ENCODE measurements around the gene PCGF2. TPM values are rescaled to one million over a fixed set of nuclear protein-coding genes. Genes with fewer than 3 reads are reported as not detected.

Gene PCGF2
- total and polyA plus RNA-seq, 9 of the 15 experiments (the other 6 are each of a cell fraction or from before 2014, with no cell fraction given), result 1.3 to 33.4 (median 7.0) TPM

DNA sequence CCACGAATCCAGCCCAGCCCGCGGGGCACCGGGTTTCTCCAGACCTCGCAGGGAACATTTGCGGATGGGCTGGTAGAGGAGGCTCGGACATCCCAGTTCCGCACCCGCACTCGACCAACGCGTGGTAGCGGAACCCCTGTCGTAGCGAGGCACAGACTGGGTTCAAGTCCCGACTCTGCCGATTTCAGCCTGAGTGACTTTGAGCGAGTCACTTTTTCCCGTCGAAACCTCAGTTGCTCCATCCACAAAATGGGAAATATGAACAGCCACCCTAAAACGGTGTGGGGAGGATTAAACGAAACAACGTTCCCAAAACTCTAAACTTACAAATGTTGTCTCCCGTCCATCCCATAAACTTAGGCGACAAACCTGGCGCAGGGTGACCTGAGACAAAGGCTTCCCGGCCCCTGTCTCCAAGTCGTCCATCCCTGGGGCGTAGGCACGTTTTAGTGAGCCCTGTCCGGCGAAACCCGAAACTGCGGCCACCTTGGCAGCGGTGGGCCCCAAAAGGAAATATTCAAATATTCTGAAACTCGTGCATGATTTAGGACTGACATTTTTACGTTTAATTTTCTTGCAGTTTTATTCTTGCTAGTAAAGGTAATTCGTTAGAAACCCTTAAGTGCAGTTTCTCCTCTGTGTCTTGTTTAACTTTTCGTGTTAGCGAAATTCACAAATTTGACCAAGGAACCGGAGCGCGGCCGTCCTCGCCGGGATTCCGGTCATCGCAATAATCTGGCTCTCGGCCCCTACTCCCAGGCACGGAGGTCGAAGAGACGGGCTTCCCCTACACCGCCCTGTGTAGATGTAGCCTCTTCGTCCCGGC is 45.0 kb downstream of the PCGF2 start (continued):
- no peak for TF ChIP-seq POLR2B (IDR thresholded peaks at IDR 0.05; ENCODE audit: low read depth, partially characterized antibody)
- TF ChIP-seq, protein P1, sequence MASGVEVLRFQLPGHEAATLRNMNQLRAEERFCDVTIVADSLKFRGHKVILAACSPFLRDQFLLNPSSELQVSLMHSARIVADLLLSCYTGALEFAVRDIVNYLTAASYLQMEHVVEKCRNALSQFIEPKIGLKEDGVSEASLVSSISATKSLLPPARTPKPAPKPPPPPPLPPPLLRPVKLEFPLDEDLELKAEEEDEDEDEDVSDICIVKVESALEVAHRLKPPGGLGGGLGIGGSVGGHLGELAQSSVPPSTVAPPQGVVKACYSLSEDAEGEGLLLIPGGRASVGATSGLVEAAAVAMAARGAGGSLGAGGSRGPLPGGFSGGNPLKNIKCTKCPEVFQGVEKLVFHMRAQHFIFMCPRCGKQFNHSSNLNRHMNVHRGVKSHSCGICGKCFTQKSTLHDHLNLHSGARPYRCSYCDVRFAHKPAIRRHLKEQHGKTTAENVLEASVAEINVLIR (CRISPR knock-in tag; IDR thresholded peaks at IDR 0.05), result no peak
- TF ChIP-seq HDAC2 (IDR thresholded peaks at IDR 0.05), result 0 out of 2 replicates have a peak, but pooled peaks have one; percentile 20
- TF ChIP-seq, protein P2, sequence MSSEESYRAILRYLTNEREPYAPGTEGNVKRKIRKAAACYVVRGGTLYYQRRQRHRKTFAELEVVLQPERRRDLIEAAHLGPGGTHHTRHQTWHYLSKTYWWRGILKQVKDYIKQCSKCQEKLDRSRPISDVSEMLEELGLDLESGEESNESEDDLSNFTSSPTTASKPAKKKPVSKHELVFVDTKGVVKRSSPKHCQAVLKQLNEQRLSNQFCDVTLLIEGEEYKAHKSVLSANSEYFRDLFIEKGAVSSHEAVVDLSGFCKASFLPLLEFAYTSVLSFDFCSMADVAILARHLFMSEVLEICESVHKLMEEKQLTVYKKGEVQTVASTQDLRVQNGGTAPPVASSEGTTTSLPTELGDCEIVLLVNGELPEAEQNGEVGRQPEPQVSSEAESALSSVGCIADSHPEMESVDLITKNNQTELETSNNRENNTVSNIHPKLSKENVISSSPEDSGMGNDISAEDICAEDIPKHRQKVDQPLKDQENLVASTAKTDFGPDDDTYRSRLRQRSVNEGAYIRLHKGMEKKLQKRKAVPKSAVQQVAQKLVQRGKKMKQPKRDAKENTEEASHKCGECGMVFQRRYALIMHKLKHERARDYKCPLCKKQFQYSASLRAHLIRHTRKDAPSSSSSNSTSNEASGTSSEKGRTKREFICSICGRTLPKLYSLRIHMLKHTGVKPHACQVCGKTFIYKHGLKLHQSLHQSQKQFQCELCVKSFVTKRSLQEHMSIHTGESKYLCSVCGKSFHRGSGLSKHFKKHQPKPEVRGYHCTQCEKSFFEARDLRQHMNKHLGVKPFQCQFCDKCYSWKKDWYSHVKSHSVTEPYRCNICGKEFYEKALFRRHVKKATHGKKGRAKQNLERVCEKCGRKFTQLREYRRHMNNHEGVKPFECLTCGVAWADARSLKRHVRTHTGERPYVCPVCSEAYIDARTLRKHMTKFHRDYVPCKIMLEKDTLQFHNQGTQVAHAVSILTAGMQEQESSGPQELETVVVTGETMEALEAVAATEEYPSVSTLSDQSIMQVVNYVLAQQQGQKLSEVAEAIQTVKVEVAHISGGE (CRISPR knock-in tag; IDR thresholded peaks at IDR 0.05), result no peak
- TF ChIP-seq JUNB (CRISPR knock-in tag; conservative IDR thresholded peaks at IDR 0.05), result no peak
- TF ChIP-seq SPI1 (IDR thresholded peaks at IDR 0.05; ENCODE audit: borderline replicate concordance, low read depth, low read length), result 0 out of 2 replicates have a peak, but pooled peaks have one; percentile 29
- peak; percentile 35 for TF ChIP-seq ZFP36 (IDR thresholded peaks at IDR 0.05; ENCODE audit: low read depth, low read length, partially characterized antibody)
- no peak for TF ChIP-seq NFE2 (IDR thresholded peaks at IDR 0.05; ENCODE audit: low read depth)
- no peak for TF ChIP-seq ZNF263 (CRISPR knock-in tag; IDR thresholded peaks at IDR 0.05; ENCODE audit: borderline replicate concordance)
- no peak for TF ChIP-seq SMC3 (conservative IDR thresholded peaks at IDR 0.05; ENCODE audit: insufficient read depth, low read depth, low read length)
- TF ChIP-seq SNRNP70 (optimal IDR thresholded peaks at IDR 0.05; ENCODE audit: low read depth, low read length), result no peak
- TF ChIP-seq ZFX (CRISPR knock-in tag; IDR thresholded peaks at IDR 0.05), result peak; percentile 45; the same call in 1 of the 2 replicates
- TF ChIP-seq, protein P3, sequence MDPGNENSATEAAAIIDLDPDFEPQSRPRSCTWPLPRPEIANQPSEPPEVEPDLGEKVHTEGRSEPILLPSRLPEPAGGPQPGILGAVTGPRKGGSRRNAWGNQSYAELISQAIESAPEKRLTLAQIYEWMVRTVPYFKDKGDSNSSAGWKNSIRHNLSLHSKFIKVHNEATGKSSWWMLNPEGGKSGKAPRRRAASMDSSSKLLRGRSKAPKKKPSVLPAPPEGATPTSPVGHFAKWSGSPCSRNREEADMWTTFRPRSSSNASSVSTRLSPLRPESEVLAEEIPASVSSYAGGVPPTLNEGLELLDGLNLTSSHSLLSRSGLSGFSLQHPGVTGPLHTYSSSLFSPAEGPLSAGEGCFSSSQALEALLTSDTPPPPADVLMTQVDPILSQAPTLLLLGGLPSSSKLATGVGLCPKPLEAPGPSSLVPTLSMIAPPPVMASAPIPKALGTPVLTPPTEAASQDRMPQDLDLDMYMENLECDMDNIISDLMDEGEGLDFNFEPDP (CRISPR knock-in tag; IDR thresholded peaks at IDR 0.05), result no peak
- no peak for TF ChIP-seq TAF9B (IDR thresholded peaks at IDR 0.05; ENCODE audit: partially characterized antibody)
- no peak for TF ChIP-seq XRCC4 (IDR thresholded peaks at IDR 0.05; ENCODE audit: extremely low read depth, insufficient read depth, insufficient read length)
- no peak for TF ChIP-seq U2AF2 (optimal IDR thresholded peaks at IDR 0.05; ENCODE audit: low read depth, low read length)
- TF ChIP-seq RBBP5 (IDR thresholded peaks at IDR 0.05; ENCODE audit: borderline replicate concordance, insufficient read depth, low read length, poor library complexity, severe bottlenecking), result peak; percentile 45
- TF ChIP-seq SMARCA5 (IDR thresholded peaks at IDR 0.05), result peak; percentile 52; the same call in 1 of the 2 replicates
- no peak for TF ChIP-seq ZNF77 (CRISPR knock-in tag; IDR thresholded peaks at IDR 0.05)
- TF ChIP-seq ZKSCAN1 (IDR thresholded peaks at IDR 0.05; ENCODE audit: low read depth, low read length), result 0 out of 2 replicates have a peak, but pooled peaks have one; percentile 46
- TF ChIP-seq NUFIP1 (IDR thresholded peaks at IDR 0.05; ENCODE audit: partially characterized antibody), result no peak
- no peak for TF ChIP-seq TCFL5 (CRISPR knock-in tag; conservative IDR thresholded peaks at IDR 0.05)
- no peak for TF ChIP-seq TCF7 (IDR thresholded peaks at IDR 0.05; ENCODE audit: borderline replicate concordance)

All from K562 (cell line).